Astrocyte (in vitro differentiated cells and primary cell): ENCODE data around the gene MOV10. TPM values are rescaled to one million over a fixed set of nuclear protein-coding genes. Genes with fewer than 3 reads are reported as not detected.

Source experiments
- DNase-seq: peaks from one replicate; pipeline ENCODE4 v3.0.0-alpha.2; 2010; ENCODE audit warnings: low read depth
- FAIRE-seq: peaks from 2 replicates; lab custom pipeline; 2011; peaks lifted over from hg19 to GRCh38; lab: Jason Lieb, UNC
- H2AFZ ChIP-seq: 2 replicates; pipeline ENCODE4 v1.6.0; 2012; ENCODE audit warnings: low read depth, low read length, inconsistent platforms
- H3K27ac ChIP-seq: 2 replicates; pipeline ENCODE4 v1.5.1; 2011; ENCODE audit warnings: low read depth, low read length, inconsistent platforms
- H3K27me3 ChIP-seq: 2 replicates; pipeline ENCODE4 v1.6.0; 2011; ENCODE audit warnings: low read length, inconsistent platforms; ENCODE audit not compliant: insufficient read depth
- H3K36me3 ChIP-seq: 2 replicates; pipeline ENCODE4 v1.5.1; 2011; ENCODE audit warnings: low read length, inconsistent platforms; ENCODE audit not compliant: insufficient read depth
- H3K4me1 ChIP-seq: 2 replicates; pipeline ENCODE4 v1.5.1; 2011; ENCODE audit warnings: low read length, inconsistent platforms; ENCODE audit not compliant: insufficient read depth
- H3K4me2 ChIP-seq: 2 replicates; pipeline ENCODE4 v1.6.0; 2012; ENCODE audit warnings: low read length, inconsistent platforms
- H3K4me3 ChIP-seq: 2 replicates; pipeline ENCODE4 v1.5.1; 2011; ENCODE audit warnings: low read depth, mild to moderate bottlenecking, low read length, inconsistent platforms; ENCODE audit not compliant: insufficient read depth
- H3K79me2 ChIP-seq: 2 replicates; pipeline ENCODE4 v1.6.0; 2012; ENCODE audit warnings: mild to moderate bottlenecking, low read length, inconsistent platforms; ENCODE audit not compliant: insufficient read depth
- H3K9ac ChIP-seq: 2 replicates; pipeline ENCODE4 v1.6.0; 2012; ENCODE audit warnings: mild to moderate bottlenecking, low read length, inconsistent platforms
- H3K9me3 ChIP-seq: 2 replicates; pipeline ENCODE4 v1.5.1; 2012; ENCODE audit warnings: low read depth, mild to moderate bottlenecking, low read length, inconsistent platforms; ENCODE audit not compliant: insufficient read depth
- H4K20me1 ChIP-seq: 2 replicates; pipeline ENCODE4 v1.6.0; 2012; ENCODE audit warnings: low read length, inconsistent platforms; ENCODE audit not compliant: insufficient read depth
- H3K27ac Mint-ChIP-seq: one replicate; pipeline ENCODE4 v1.8.0; 2021; ENCODE audit warnings: mild to moderate bottlenecking, mixed read lengths; ENCODE audit not compliant: unreplicated experiment
- H3K27me3 Mint-ChIP-seq: one replicate; pipeline ENCODE4 v1.8.0; 2021; ENCODE audit warnings: low read depth, mixed read lengths; ENCODE audit not compliant: unreplicated experiment
- H3K36me3 Mint-ChIP-seq: one replicate; pipeline ENCODE4 v1.8.0; 2021; ENCODE audit warnings: low read depth, mixed read lengths; ENCODE audit not compliant: unreplicated experiment
- H3K4me1 Mint-ChIP-seq: one replicate; pipeline ENCODE4 v1.8.0; 2021; ENCODE audit warnings: low read depth, mixed read lengths; ENCODE audit not compliant: unreplicated experiment
- H3K4me3 Mint-ChIP-seq: one replicate; pipeline ENCODE4 v1.8.0; 2021; ENCODE audit warnings: mild to moderate bottlenecking, moderate library complexity, mixed read lengths; ENCODE audit not compliant: unreplicated experiment
- H3K9me3 Mint-ChIP-seq: one replicate; pipeline ENCODE4 v1.8.0; 2021; ENCODE audit warnings: mild to moderate bottlenecking, mixed read lengths; ENCODE audit not compliant: unreplicated experiment
- EZH2 ChIP-seq: IDR thresholded peaks from 2 replicates; pipeline ENCODE4 v1.6.1; 2012; ENCODE audit warnings: mild to moderate bottlenecking, low read length, inconsistent platforms; ENCODE audit not compliant: insufficient read depth
- total RNA-seq: library from RNA; stranded (reverse); gene quantifications from 2 replicates; pipeline ENCODE4 v1.2.1, GENCODE V29; 2021
- TF ChIP-seq, protein P1 (sequence below): IDR thresholded peaks from 2 replicates; pipeline ENCODE4 v1.5.1; 2011; ENCODE audit warnings: low read depth, mild to moderate bottlenecking, inconsistent platforms, low read length, moderate library complexity; ENCODE audit not compliant: insufficient read depth

MOV10 gene
- total RNA-seq, 1 donor from 2014 or later, result 121 TPM

DNA sequence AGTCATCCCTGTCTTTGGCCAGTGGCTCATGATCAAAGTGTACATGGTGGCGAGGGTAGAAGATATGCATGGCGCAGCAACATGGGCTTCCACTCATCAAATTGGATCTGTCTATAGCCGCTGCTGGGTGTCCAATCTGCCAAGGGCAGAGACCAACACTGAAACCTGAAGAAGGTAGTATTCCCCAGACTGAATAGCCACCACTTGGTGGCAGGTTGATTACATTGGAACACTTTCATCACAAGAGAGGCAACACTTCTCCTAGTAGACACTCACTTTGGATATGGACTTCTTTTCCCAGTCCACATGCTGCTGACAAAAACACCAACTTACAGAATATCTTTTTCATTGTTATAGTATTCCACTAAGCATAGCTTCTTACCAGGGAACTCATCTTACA lies 63.1 kb downstream of the MOV10 start:
- Histone ChIP-seq H2AFZ (no peak overlapping the region), H3K9me3 (no peaks in the 10 kb centered on the region), H3K4me1 (peaks cover 16% of the 10 kb centered on the region), H3K27ac (no peak overlapping the region), H3K79me2 (no peaks in the 10 kb centered on the region), H4K20me1 (no peaks in the 10 kb centered on the region), H3K4me2 (no peak overlapping the region), H3K36me3 (no peaks in the 10 kb centered on the region), H3K4me3 (no peak overlapping the region), H3K27me3 (peaks cover 5% of the 10 kb centered on the region), H3K9ac (no peak overlapping the region)
- H3K27me3 Mint-ChIP-seq, result peaks cover 8% of the 10 kb centered on the region
- H3K4me1 Mint-ChIP-seq, result peaks cover 14% of the 10 kb centered on the region
- no peak for DNase-seq
- peaks cover 2% of the 10 kb centered on the region for H3K36me3 Mint-ChIP-seq
- TF ChIP-seq, protein P1, sequence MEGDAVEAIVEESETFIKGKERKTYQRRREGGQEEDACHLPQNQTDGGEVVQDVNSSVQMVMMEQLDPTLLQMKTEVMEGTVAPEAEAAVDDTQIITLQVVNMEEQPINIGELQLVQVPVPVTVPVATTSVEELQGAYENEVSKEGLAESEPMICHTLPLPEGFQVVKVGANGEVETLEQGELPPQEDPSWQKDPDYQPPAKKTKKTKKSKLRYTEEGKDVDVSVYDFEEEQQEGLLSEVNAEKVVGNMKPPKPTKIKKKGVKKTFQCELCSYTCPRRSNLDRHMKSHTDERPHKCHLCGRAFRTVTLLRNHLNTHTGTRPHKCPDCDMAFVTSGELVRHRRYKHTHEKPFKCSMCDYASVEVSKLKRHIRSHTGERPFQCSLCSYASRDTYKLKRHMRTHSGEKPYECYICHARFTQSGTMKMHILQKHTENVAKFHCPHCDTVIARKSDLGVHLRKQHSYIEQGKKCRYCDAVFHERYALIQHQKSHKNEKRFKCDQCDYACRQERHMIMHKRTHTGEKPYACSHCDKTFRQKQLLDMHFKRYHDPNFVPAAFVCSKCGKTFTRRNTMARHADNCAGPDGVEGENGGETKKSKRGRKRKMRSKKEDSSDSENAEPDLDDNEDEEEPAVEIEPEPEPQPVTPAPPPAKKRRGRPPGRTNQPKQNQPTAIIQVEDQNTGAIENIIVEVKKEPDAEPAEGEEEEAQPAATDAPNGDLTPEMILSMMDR, result no peak
- TF ChIP-seq EZH2, result no peak
- peaks cover 12% of the 10 kb centered on the region for H3K9me3 Mint-ChIP-seq
- H3K27ac Mint-ChIP-seq, result no peak overlapping the region
- no peak overlapping the region for H3K4me3 Mint-ChIP-seq
- no peak for FAIRE-seq

DNA sequence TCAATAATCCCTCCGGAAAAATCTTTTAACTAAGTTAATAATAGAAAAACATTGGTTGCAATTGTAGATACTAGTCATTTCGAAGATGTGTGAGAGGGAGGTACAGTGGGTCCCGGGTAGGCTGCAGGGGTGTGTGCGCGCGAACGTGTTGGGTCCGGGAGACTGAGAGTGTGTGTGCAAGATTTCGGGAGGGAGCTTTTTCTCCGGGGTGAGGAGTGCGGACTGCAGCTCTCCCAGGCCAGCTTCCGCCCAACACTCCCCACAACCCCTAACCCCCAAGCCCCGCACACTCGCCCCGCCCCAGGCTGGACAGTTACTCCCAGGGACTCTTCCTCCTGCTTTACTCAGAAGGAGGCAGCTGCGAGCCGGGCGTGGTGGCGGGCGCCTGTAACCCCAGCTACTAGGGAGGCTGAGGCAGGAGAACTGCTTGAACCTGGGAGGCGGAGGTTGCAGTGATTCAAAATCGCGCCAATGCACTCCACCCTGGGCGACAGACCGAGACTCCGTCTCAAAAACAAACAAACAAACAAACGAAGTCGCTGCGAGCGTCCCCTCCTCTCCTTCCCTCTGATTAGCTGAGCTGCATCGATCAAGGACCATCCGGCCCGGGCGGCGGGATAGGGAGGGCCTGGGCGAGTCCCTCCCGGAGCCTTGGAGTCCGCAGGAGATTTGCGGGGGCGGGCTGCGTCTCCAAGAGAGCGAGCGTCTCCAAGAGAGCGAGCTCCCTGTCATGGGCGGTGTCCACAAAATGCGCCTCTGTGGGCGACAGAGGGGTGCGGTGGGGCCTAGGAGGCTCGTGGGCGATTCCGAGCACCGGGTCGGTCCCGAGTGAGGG lies 68.9 kb downstream of the MOV10 start:
- TF ChIP-seq, protein P1, result no peak
- no peak for TF ChIP-seq EZH2
- Histone ChIP-seq H3K36me3 (no peaks in the 10 kb centered on the region), H3K4me3 (peak overlapping the region; percentile 51), H3K4me2 (peak overlapping the region; percentile 92), H4K20me1 (no peaks in the 10 kb centered on the region), H3K27me3 (peaks cover 10% of the 10 kb centered on the region), H3K9ac (peak overlapping the region; percentile 67), H3K9me3 (no peaks in the 10 kb centered on the region), H3K79me2 (no peaks in the 10 kb centered on the region), H3K27ac (no peak overlapping the region), H3K4me1 (peaks cover 6% of the 10 kb centered on the region), H2AFZ (peak overlapping the region; percentile 92)
- H3K4me1 Mint-ChIP-seq, result no peaks in the 10 kb centered on the region
- no peak overlapping the region for H3K27ac Mint-ChIP-seq
- peaks cover 20% of the 10 kb centered on the region for H3K27me3 Mint-ChIP-seq
- peaks cover 1% of the 10 kb centered on the region for H3K36me3 Mint-ChIP-seq
- DNase-seq (peak; percentile 13), FAIRE-seq (no peak)
- no peak overlapping the region for H3K4me3 Mint-ChIP-seq
- H3K9me3 Mint-ChIP-seq, result peaks cover 19% of the 10 kb centered on the region

DNA sequence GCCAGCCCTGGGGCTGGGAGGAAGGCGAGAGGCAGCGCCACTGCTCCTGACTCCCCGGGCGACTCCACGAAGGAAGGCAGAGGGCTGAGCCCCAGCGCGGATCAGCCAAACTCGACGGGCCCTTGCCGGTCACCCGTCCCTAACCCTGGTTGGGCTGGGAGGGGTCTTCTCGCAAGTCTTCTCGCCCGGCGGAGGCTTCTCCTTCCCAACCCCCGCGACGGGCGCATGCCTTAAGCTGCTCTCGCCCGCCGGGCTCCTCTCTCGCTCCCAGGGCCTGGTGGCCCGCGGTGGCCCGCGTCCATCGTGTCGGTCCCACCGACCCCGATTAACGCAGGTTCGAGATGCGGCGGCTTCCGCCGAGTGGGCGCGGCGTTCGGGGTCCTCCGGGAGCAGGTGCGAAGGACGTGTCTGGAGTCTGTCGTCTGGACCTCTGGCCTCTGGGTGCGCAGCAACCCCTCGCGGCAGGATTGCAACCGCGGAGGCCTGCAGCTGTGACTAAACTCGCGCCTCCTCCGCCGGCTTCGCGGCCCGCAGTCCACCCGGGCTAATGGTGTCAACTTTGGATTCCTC lies 69.6 kb downstream of the MOV10 start:
- Histone ChIP-seq H3K27me3 (peaks cover 10% of the 10 kb centered on the region), H3K79me2 (no peaks in the 10 kb centered on the region), H3K27ac (no peak overlapping the region), H3K4me1 (peaks cover 6% of the 10 kb centered on the region), H3K4me2 (peak overlapping the region; percentile 92), H3K9me3 (no peaks in the 10 kb centered on the region), H3K36me3 (no peaks in the 10 kb centered on the region), H2AFZ (peak overlapping the region; percentile 92), H3K9ac (peak overlapping the region; percentile 67), H3K4me3 (peak overlapping the region; percentile 51), H4K20me1 (no peaks in the 10 kb centered on the region)
- peak; percentile 49 for DNase-seq
- H3K9me3 Mint-ChIP-seq, result peaks cover 17% of the 10 kb centered on the region
- no peak overlapping the region for H3K4me3 Mint-ChIP-seq
- no peaks in the 10 kb centered on the region for H3K4me1 Mint-ChIP-seq
- H3K36me3 Mint-ChIP-seq, result peaks cover 1% of the 10 kb centered on the region
- FAIRE-seq, result no peak
- H3K27ac Mint-ChIP-seq, result no peak overlapping the region
- TF ChIP-seq, protein P1, result peak; percentile 28
- no peak for TF ChIP-seq EZH2
- peaks cover 21% of the 10 kb centered on the region for H3K27me3 Mint-ChIP-seq
